HG03565 (cell line): ENCODE data around the gene MACROH2A1.

Experiments
- ATAC-seq: cut with Tn5 transposase; IDR thresholded peaks from one replicate; pipeline ENCODE4 v1.9.1; 2021; ENCODE audit warnings: mild to moderate bottlenecking, moderate library complexity; ENCODE audit not compliant: unreplicated experiment

Gene MACROH2A1

GRCh38 chr5:135335031-135335828, 63.8 kb downstream of the MACROH2A1 start:
- no peak for ATAC-seq

GRCh38 chr5:135333732-135334515, 65.1 kb downstream of the MACROH2A1 start:
- no peak for ATAC-seq

- ATAC-seq: no peak
Observed at GRCh38 chr5:135332519-135333150, 66.4 kb downstream of the MACROH2A1 start.

GRCh38 chr5:135331612-135332011, 67.4 kb downstream of the MACROH2A1 start:
- ATAC-seq: no peak

GRCh38 chr5:135330798-135331096, 68.3 kb downstream of the MACROH2A1 start:
- no peak for ATAC-seq

GRCh38 chr5:135329913-135330797, 68.9 kb downstream of the MACROH2A1 start:
- no peak for ATAC-seq

GRCh38 chr5:135329066-135329912, 69.7 kb downstream of the MACROH2A1 start:
- ATAC-seq: no peak

- no peak for ATAC-seq
Observed at GRCh38 chr5:135328128-135328687, 70.8 kb downstream of the MACROH2A1 start.

- no peak for ATAC-seq
Observed at GRCh38 chr5:135327429-135328127, 71.5 kb downstream of the MACROH2A1 start.

- no peak for ATAC-seq
Observed at GRCh38 chr5:135326296-135327254, 72.5 kb downstream of the MACROH2A1 start.

- no peak for ATAC-seq
Observed at GRCh38 chr5:135324897-135325650, 74.0 kb downstream of the MACROH2A1 start.

- ATAC-seq: no peak
Observed at GRCh38 chr5:135324160-135324559, 74.9 kb downstream of the MACROH2A1 start.

- no peak for ATAC-seq
Observed at GRCh38 chr5:135323701-135324132, 75.3 kb downstream of the MACROH2A1 start.

GRCh38 chr5:135323227-135323626, 75.8 kb downstream of the MACROH2A1 start:
- no peak for ATAC-seq

- ATAC-seq: no peak
Observed at GRCh38 chr5:135322744-135323143, 76.3 kb downstream of the MACROH2A1 start.

- no peak for ATAC-seq
Observed at GRCh38 chr5:135322271-135322670, 76.8 kb downstream of the MACROH2A1 start.
